ENCODE data around the gene RAB3D. TPM values are rescaled to one million over a fixed set of nuclear protein-coding genes. Genes with fewer than 3 reads are reported as not detected.
"Not testable (repeated sequence)": the region's sequence is repeated elsewhere in the genome, so short reads cannot be mapped to it uniquely, and the experiment has no call there.

RAB3D gene
- total and polyA plus RNA-seq, 4 donors: 16.0 to 73.2 (median 23.3) TPM

DNA sequence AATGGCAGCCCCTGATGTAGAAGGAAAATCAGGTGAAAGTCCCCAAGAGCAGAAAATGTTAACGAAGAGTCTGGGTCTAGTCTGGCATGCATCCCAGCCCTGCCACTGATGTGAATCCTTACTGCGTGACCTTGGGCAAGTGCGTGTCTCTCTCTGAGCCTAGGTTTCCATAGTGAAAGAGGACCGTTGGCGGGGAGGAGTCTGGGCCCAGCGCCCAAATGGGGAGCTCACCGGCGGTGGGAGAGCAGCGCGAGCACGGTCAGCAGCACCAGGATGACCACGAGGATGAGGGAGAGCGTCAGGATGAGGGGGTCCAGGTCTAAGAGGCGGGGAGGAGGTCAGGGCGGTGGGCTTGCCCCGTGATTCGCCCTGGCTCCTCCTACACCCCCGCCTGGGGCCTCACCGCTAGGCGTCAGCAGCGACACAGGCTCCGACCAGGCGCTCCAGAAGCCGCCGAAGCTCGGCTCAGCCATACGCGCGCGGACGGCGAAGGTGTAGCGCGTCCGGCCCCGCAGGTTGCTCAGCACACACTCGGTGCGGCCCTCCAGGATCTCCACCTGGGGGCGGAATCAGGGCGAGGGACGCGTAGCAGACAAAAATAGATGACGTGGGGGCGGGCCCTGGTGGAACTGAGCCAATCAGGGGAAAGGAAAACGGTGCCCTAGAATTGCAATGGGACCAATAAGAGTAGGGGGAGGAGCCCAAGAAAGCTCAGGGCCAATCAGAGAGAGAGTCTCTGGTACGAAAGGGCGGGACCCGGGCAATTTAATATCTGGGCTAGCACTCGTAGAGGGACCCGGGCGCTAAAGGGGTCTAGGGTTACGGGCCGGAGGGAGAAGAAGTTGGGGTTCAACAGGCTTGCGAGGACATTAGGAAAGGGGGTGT, 41.4 kb upstream of the RAB3D start:
- Histone ChIP-seq H3K9ac (ENCODE audit: insufficient read depth in 1 of 2, low read length in 2 of 2) (peak overlapping the region in 1 of 2 donors; percentile 87), H3K27ac (ENCODE audit: low read depth in 1 of 2, low read length in 1 of 2) (peak overlapping the region; percentile 62 to 89), H3K36me3 (ENCODE audit: control insufficient read depth in 4 of 4, insufficient read depth in 4 of 4, low read length in 4 of 4) (peaks cover 0 to 5% (median 0%) of the 10 kb centered on the region in 4 donors), H3K4me1 (ENCODE audit: control insufficient read depth in 5 of 5, insufficient read depth in 5 of 5, low read length in 5 of 5) (peaks cover 0 to 23% (median 8%) of the 10 kb centered on the region in 5 donors), H3K4me3 (peak overlapping the region; percentile 50), H3K27me3 (ENCODE audit: control insufficient read depth in 3 of 3, insufficient read depth in 3 of 3, low read length in 2 of 3) (peaks cover 0 to 7% (median 6%) of the 10 kb centered on the region in 3 donors), H3K9me3 (ENCODE audit: control insufficient read depth in 4 of 4, insufficient read depth in 3 of 4, low read length in 3 of 4) (peaks cover 0 to 2% (median 0%) of the 10 kb centered on the region in 4 donors)
- TF ChIP-seq, protein P1, sequence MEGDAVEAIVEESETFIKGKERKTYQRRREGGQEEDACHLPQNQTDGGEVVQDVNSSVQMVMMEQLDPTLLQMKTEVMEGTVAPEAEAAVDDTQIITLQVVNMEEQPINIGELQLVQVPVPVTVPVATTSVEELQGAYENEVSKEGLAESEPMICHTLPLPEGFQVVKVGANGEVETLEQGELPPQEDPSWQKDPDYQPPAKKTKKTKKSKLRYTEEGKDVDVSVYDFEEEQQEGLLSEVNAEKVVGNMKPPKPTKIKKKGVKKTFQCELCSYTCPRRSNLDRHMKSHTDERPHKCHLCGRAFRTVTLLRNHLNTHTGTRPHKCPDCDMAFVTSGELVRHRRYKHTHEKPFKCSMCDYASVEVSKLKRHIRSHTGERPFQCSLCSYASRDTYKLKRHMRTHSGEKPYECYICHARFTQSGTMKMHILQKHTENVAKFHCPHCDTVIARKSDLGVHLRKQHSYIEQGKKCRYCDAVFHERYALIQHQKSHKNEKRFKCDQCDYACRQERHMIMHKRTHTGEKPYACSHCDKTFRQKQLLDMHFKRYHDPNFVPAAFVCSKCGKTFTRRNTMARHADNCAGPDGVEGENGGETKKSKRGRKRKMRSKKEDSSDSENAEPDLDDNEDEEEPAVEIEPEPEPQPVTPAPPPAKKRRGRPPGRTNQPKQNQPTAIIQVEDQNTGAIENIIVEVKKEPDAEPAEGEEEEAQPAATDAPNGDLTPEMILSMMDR (IDR thresholded peaks at IDR 0.05; ENCODE audit: control extremely low read depth, extremely low read depth): peak; percentile 63
- WGBS, 2 donors: 2 to 3% methylated on average over 51 to 54 of the region's 54 CpGs
- DNase-seq (peak; percentile 97 to 98 (median 97)), ATAC-seq (ENCODE audit: insufficient read depth, low FRiP score) (peak; percentile 89)

DNA sequence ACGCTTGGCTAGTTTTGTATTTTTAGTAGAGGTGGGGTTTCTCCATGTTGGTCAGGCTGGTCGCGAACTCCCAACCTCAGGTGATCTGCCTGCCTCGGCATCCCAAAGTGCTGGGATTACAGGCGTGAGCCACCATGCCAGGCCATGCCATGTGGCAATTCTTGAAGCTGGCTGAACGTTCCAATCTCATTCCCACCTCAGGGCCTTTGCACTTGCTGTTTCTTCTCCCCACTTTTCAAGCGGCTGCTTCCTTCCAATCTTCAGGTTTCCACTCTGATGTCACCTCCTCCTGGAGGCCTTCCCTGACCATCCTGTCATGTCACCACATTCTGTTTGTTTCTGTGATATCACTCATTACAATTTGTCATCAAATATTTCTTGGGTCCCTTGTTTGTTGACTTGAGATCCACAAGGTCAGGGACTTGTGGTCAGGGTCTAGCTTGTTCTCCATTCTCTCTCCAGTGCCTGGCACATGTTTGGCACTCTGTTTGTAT, 40.4 kb upstream of the RAB3D start:
- TF ChIP-seq, protein P1 (IDR thresholded peaks at IDR 0.05; ENCODE audit: control extremely low read depth, extremely low read depth): no peak
- DNase-seq (no peak), ATAC-seq (ENCODE audit: insufficient read depth, low FRiP score) (no peak)
- Histone ChIP-seq H3K9me3 (ENCODE audit: control insufficient read depth in 4 of 4, insufficient read depth in 3 of 4, low read length in 3 of 4) (peaks cover 0 to 2% (median 0%) of the 10 kb centered on the region in 4 donors), H3K4me3 (no peak overlapping the region), H3K27me3 (ENCODE audit: control insufficient read depth in 3 of 3, insufficient read depth in 3 of 3, low read length in 2 of 3) (peaks cover 0 to 7% (median 6%) of the 10 kb centered on the region in 3 donors), H3K36me3 (ENCODE audit: control insufficient read depth in 4 of 4, insufficient read depth in 4 of 4, low read length in 4 of 4) (peaks cover 0 to 5% (median 0%) of the 10 kb centered on the region in 4 donors), H3K9ac (ENCODE audit: insufficient read depth in 1 of 2, low read length in 2 of 2) (no peak overlapping the region), H3K27ac (ENCODE audit: low read depth in 1 of 2, low read length in 1 of 2) (no peak overlapping the region), H3K4me1 (ENCODE audit: control insufficient read depth in 5 of 5, insufficient read depth in 5 of 5, low read length in 5 of 5) (peaks cover 0 to 31% (median 14%) of the 10 kb centered on the region in 5 donors)
- 95 to 98% methylated on average over 7 of the region's 7 CpGs for WGBS, 2 donors

DNA sequence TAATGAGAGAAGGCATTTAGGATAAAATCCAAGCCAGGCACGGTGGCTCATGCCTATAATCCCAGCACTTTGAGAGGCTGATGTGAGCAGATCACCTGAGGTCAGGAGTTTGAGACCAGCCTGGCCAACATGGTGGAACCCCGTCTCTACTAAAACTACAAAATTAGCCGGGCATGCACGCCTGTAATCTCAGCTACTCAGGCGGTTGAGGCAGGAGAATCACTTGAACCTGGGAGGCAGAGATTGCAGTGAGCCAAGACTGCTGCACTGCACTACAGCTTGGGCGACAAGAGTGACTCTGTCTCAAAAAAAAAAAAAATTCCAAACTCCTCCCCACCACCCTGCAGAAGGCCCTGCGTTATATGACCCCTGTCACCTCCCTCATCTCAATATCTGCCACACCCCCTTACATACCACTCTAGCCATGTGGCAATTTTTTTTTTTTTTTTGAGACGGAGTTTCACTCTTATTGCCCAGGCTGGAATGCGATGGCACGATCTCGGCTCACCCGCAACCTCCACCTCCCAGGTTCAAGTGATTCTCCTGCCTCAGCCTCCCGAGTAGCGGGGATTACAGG, 39.9 kb upstream of the RAB3D start:
- H3K4me1 ChIP-seq (ENCODE audit: control insufficient read depth in 5 of 5, insufficient read depth in 5 of 5, low read length in 5 of 5): peaks cover 0 to 28% (median 10%) of the 10 kb centered on the region in 5 donors
- not testable (repeated sequence) for H3K27me3 ChIP-seq (ENCODE audit: control insufficient read depth in 3 of 3, insufficient read depth in 3 of 3, low read length in 2 of 3); ATAC-seq (ENCODE audit: insufficient read depth, low FRiP score); H3K27ac ChIP-seq (ENCODE audit: low read depth in 1 of 2, low read length in 1 of 2); H3K4me3 ChIP-seq; H3K9ac ChIP-seq (ENCODE audit: insufficient read depth in 1 of 2, low read length in 2 of 2); H3K9me3 ChIP-seq (ENCODE audit: control insufficient read depth in 4 of 4, insufficient read depth in 3 of 4, low read length in 3 of 4); DNase-seq; H3K36me3 ChIP-seq (ENCODE audit: control insufficient read depth in 4 of 4, insufficient read depth in 4 of 4, low read length in 4 of 4)
- WGBS, 2 donors: 90 to 94% methylated on average over 14 of the region's 14 CpGs

Data from lung (tissue), 12 donors.